ENCODE data around the gene MAGEB18.

Gene MAGEB18

GRCh38 chrX:26138274-26138673, at the start of gene MAGEB18:
Gene MAGEB18 (plus strand): TSS chrX:26138343. CDS start chrX:26138986, 643 bp downstream.
- DNase-seq, result no peak

GRCh38 chrX:26100421-26100920, 37.7 kb upstream of the MAGEB18 start:
- DNase-seq, result no peak

- DNase-seq, result no peak
These were observed 29.0 kb upstream of the MAGEB18 start for GRCh38 chrX:26109142-26109541.

GRCh38 chrX:26146024-26146423, 7.9 kb downstream of the MAGEB18 start:
- no peak for DNase-seq

- no peak for DNase-seq
These were observed 22.2 kb downstream of the MAGEB18 start, which contains the start of gene MAGEB6B for GRCh38 chrX:26160301-26160700. Gene MAGEB6B (plus strand): TSS chrX:26160601. CDS start chrX:26160601, 0 bp downstream.

All from CD4-positive, alpha-beta T cell treated with Interleukin-21 for 1 hour (primary cell).